IMR-90 (cell line): ENCODE results near the gene AHNAK2.

Experiments
- BHLHE40 ChIP-seq: fragments of 150-350 bp; IDR thresholded peaks from 2 replicates; pipeline ENCODE4 v1.6.1; 2016; ENCODE audit warnings: mild to moderate bottlenecking, low read depth, low read length
- CEBPB ChIP-seq: IDR thresholded peaks from 2 replicates; pipeline ENCODE4 v1.6.1; 2012; ENCODE audit warnings: low read depth, low read length, improper control_type of control experiment
- POLR2A ChIP-seq: IDR thresholded peaks from 2 replicates; pipeline ENCODE4 v1.6.1; 2012; ENCODE audit warnings: mild to moderate bottlenecking, low read depth, low read length
- TF ChIP-seq, protein P1 (sequence below): conservative IDR thresholded peaks from 2 replicates; pipeline ENCODE4 v1.5.1; 2012; ENCODE audit warnings: mild to moderate bottlenecking, low read depth, low read length, improper control_type of control experiment

DNA sequence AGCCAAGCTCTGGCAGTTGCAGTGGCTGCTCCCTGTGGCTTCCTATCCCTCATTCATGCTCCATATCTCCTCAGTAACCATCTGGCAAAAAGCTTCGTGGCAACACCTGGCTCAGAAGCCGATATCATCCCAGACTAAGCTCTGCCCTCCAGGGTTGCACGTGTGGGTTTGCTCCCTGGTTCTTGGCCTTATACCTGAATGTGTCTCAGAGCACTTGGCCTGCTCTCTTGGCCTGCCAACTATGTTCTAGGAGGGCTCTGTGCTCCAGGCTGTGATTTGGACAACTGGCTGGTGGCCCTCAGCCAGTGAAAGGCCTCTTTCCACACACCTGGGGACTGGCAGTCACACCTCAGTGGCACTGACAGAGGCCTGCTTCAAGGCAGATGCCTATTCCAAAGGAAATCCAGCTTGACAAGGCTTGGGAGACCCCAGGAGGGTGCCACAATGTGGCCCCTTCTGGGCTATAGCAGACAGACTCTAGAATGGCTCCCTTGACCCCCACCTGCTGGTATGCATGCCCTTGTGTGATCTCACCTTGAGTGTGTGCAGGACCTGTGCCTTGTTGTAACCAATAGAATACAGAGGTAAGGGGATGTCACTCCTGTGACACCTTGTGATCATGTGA, 43.0 kb downstream of the AHNAK2 start:
- TF ChIP-seq, protein P1, sequence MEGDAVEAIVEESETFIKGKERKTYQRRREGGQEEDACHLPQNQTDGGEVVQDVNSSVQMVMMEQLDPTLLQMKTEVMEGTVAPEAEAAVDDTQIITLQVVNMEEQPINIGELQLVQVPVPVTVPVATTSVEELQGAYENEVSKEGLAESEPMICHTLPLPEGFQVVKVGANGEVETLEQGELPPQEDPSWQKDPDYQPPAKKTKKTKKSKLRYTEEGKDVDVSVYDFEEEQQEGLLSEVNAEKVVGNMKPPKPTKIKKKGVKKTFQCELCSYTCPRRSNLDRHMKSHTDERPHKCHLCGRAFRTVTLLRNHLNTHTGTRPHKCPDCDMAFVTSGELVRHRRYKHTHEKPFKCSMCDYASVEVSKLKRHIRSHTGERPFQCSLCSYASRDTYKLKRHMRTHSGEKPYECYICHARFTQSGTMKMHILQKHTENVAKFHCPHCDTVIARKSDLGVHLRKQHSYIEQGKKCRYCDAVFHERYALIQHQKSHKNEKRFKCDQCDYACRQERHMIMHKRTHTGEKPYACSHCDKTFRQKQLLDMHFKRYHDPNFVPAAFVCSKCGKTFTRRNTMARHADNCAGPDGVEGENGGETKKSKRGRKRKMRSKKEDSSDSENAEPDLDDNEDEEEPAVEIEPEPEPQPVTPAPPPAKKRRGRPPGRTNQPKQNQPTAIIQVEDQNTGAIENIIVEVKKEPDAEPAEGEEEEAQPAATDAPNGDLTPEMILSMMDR, result no peak
- TF ChIP-seq BHLHE40 (no peak), CEBPB (no peak), POLR2A (no peak)
